MM.1S (cell line): ENCODE data around the gene SLC2A13.

Experiments used
- DNase-seq: peaks from one replicate; pipeline ENCODE4 v3.0.0-alpha.2; 2015
- H2AFZ ChIP-seq: fragments of 300-600 bp; sonication (generic); 2 replicates; pipeline ENCODE4 v1.6.0; 2016; ENCODE audit warnings: antibody characterized with exemption, low read length
- H3F3A ChIP-seq: fragments of 300-600 bp; sonication (generic); 2 replicates; pipeline ENCODE4 v1.6.1; 2016; ENCODE audit warnings: mild to moderate bottlenecking, antibody characterized with exemption, low read length, moderate library complexity, mixed read lengths; ENCODE audit not compliant: insufficient read depth
- H3K27ac ChIP-seq: fragments of 300-600 bp; sonication (generic); 2 replicates; pipeline ENCODE4 v1.5.1; 2016; ENCODE audit warnings: mild to moderate bottlenecking, low read length
- H3K27me3 ChIP-seq: fragments of 300-600 bp; sonication (generic); replicated peaks from 2 replicates; pipeline ENCODE4 v1.6.0; 2016; ENCODE audit warnings: low read length; ENCODE audit not compliant: insufficient read depth
- H3K36me3 ChIP-seq: fragments of 300-600 bp; sonication (generic); replicated peaks from 2 replicates; pipeline ENCODE4 v1.6.1; 2016; ENCODE audit warnings: mild to moderate bottlenecking, low read length, mixed read lengths; ENCODE audit not compliant: insufficient read depth
- H3K4me1 ChIP-seq: fragments of 300-600 bp; sonication (generic); 2 replicates; pipeline ENCODE4 v1.6.1; 2016; ENCODE audit warnings: low read length, mixed read lengths
- H3K4me2 ChIP-seq: fragments of 300-600 bp; sonication (generic); 2 replicates; pipeline ENCODE4 v1.6.0; 2016; ENCODE audit warnings: low read depth, low read length
- H3K4me3 ChIP-seq: fragments of 300-600 bp; sonication (generic); 2 replicates; pipeline ENCODE4 v1.5.1; 2016; ENCODE audit warnings: low read length, mixed read lengths
- H3K79me2 ChIP-seq: fragments of 300-600 bp; sonication (generic); 2 replicates; pipeline ENCODE4 v1.6.1; 2016; ENCODE audit warnings: mixed run types, low read length, mixed read lengths
- H3K9ac ChIP-seq: fragments of 300-600 bp; sonication (generic); 2 replicates; pipeline ENCODE4 v1.6.1; 2016; ENCODE audit warnings: low read length, mixed read lengths
- H3K9me2 ChIP-seq: fragments of 300-600 bp; sonication (generic); replicated peaks from 2 replicates; pipeline ENCODE4 v1.6.1; 2016; ENCODE audit warnings: mild to moderate bottlenecking, low read length, mixed read lengths; ENCODE audit not compliant: insufficient read depth
- H3K9me3 ChIP-seq: fragments of 300-600 bp; sonication (generic); replicated peaks from 2 replicates; pipeline ENCODE4 v1.6.1; 2016; ENCODE audit warnings: mild to moderate bottlenecking, low read length, mixed read lengths; ENCODE audit not compliant: insufficient read depth
- H4K20me1 ChIP-seq: fragments of 300-600 bp; sonication (generic); 2 replicates; pipeline ENCODE4 v1.6.1; 2016; ENCODE audit warnings: mild to moderate bottlenecking, low read length, moderate library complexity, mixed read lengths; ENCODE audit not compliant: insufficient read depth
- CTCF ChIP-seq: fragments of 300-600 bp; sonication (generic); IDR thresholded peaks from 2 replicates; pipeline ENCODE4 v1.5.1; 2016; ENCODE audit warnings: antibody characterized with exemption, low read length, mixed read lengths
- EZH2 ChIP-seq: fragments of 300-600 bp; sonication (generic); optimal IDR thresholded peaks from 2 replicates; pipeline ENCODE3; 2017; ENCODE audit warnings: low read depth, mild to moderate bottlenecking, antibody characterized with exemption, low read length, mixed read lengths
- EZH2phosphoT487 ChIP-seq: fragments of 300-600 bp; sonication (generic); IDR thresholded peaks from 2 replicates; pipeline ENCODE4 v1.6.1; 2018; ENCODE audit warnings: antibody characterized with exemption, low read length

The SLC2A13 gene

GRCh38 chr12:40105515-40106201, at the start of gene SLC2A13:
SLC2A13 (minus strand) TSS chr12:40106081; CDS start chr12:40105808, 273 bp downstream.
- Histone ChIP-seq H3K27ac (peak within 1 kb of the TSS; percentile 22; the same call in 1 of the 2 replicates), H3F3A (peaks cover 11% of the 10 kb centered on the region; the same call in 1 of the 2 replicates), H3K9ac (peak within 1 kb of the TSS; percentile 65; the same call in 1 of the 2 replicates), H3K4me2 (peak within 1 kb of the TSS; percentile 98), H3K79me2 (no peaks in the 10 kb centered on the region), H2AFZ (peak within 1 kb of the TSS; percentile 98), H3K4me3 (peak within 1 kb of the TSS; percentile 83), H3K9me2 (no peaks in the 10 kb centered on the region), H3K9me3 (no peaks in the 10 kb centered on the region), H3K27me3 (no peaks in the 10 kb centered on the region), H3K4me1 (0 out of 2 replicates have a peak, but pooled peaks cover 3% of the 10 kb centered on the region), H3K36me3 (no peaks in the 10 kb centered on the region), H4K20me1 (no peaks in the 10 kb centered on the region)
- DNase-seq, result peak; percentile 83
- no peak for TF ChIP-seq EZH2phosphoT487
- TF ChIP-seq EZH2, result no peak
- TF ChIP-seq CTCF, result no peak

- Histone ChIP-seq H3K27me3 (no peaks in the 10 kb centered on the region; the same call in 1 of the 2 replicates), H3K4me1 (no peaks in the 10 kb centered on the region), H4K20me1 (no peaks in the 10 kb centered on the region), H2AFZ (no peak overlapping the region), H3K79me2 (no peaks in the 10 kb centered on the region), H3K27ac (no peak overlapping the region), H3K36me3 (no peaks in the 10 kb centered on the region), H3F3A (no peaks in the 10 kb centered on the region), H3K4me2 (no peak overlapping the region), H3K9me2 (no peaks in the 10 kb centered on the region), H3K4me3 (no peak overlapping the region), H3K9me3 (no peaks in the 10 kb centered on the region), H3K9ac (no peak overlapping the region)
- no peak for TF ChIP-seq EZH2phosphoT487
- TF ChIP-seq CTCF, result no peak
- no peak for TF ChIP-seq EZH2
- DNase-seq, result no peak
Measured at GRCh38 chr12:40154381-40154780, 48.5 kb upstream of the SLC2A13 start.

GRCh38 chr12:40153432-40153831, 47.6 kb upstream of the SLC2A13 start:
- no peaks in the 10 kb centered on the region for H4K20me1 ChIP-seq
- no peak overlapping the region for H3K4me2 ChIP-seq
- H3K27me3 ChIP-seq, result no peaks in the 10 kb centered on the region; the same call in 1 of the 2 replicates
- TF ChIP-seq CTCF, result no peak
- TF ChIP-seq EZH2phosphoT487, result no peak
- TF ChIP-seq EZH2, result no peak
- H3K4me3 ChIP-seq, result no peak overlapping the region
- H3K4me1 ChIP-seq, result no peaks in the 10 kb centered on the region
- no peak overlapping the region for H3K27ac ChIP-seq
- H3F3A ChIP-seq, result no peaks in the 10 kb centered on the region
- no peaks in the 10 kb centered on the region for H3K79me2 ChIP-seq
- H2AFZ ChIP-seq, result no peak overlapping the region
- H3K9me2 ChIP-seq, result no peaks in the 10 kb centered on the region
- no peaks in the 10 kb centered on the region for H3K36me3 ChIP-seq
- H3K9ac ChIP-seq, result no peak overlapping the region
- no peaks in the 10 kb centered on the region for H3K9me3 ChIP-seq
- DNase-seq, result no peak
